Measurements from ENCODE around the gene MGAM2. TPM values are rescaled to one million over a fixed set of nuclear protein-coding genes. Genes with fewer than 3 reads are reported as not detected.

Gene MGAM2
- total RNA-seq, 2 experiments from 2014 or later, result not detected

DNA sequence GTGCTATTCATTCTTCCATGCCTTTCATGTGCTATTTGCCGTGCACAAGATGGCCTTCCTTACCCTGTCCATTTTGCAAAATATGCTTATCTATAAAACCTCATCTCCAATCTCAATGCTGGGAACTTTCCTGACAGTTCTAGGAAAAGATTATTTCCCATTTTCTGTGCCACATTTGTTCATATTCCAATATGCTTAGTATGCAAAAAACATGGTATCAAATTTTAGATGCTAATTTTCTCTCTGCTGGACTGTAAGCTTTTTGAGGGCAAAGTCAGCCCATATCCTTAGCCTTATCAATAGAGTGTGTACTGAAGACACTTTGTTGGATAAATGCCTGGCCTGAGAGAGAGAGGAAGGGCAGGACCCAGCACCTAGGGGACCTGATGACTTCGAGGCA lies 39.4 kb downstream of the MGAM2 start:
- Mint-ChIP-seq H3K4me3 (no peak overlapping the region), H3K27ac (no peak overlapping the region), H3K4me1 (no peaks in the 10 kb centered on the region), H3K9me3 (ENCODE audit: low read depth) (no peaks in the 10 kb centered on the region), H3K36me3 (ENCODE audit: low read depth) (no peaks in the 10 kb centered on the region), H3K27me3 (peaks cover 6% of the 10 kb centered on the region)
- ChIA-PET CTCF (no interaction called here), POLR2A (no interaction called here)
- ATAC-seq (no peak), DNase-seq (no peak)
- intact Hi-C loops (cut with DNase I, micrococcal nuclease), result no loop called here

DNA sequence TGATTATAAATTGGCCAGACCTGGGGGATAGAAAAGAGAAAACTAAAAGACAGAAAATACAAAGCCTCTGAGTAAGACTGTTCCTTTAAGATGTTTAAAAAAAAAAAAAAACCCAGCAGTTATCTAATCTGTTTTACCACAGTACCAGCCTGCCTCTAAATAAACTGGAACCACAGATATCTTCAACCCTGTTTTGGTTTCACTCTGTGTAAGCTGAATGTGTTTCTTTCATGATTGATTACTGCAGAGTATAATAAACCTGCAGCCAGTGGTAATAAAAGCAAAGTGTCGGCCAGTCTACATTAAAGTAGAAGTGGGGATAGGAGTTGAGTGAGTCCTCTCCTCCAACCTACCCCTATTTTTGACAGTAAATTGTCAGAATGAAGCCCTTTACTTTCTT lies 40.6 kb downstream of the MGAM2 start:
- POLR2A ChIA-PET, result no interaction called here
- Mint-ChIP-seq H3K36me3 (ENCODE audit: low read depth) (no peaks in the 10 kb centered on the region), H3K9me3 (ENCODE audit: low read depth) (no peaks in the 10 kb centered on the region), H3K4me1 (no peaks in the 10 kb centered on the region), H3K27me3 (peaks cover 6% of the 10 kb centered on the region), H3K4me3 (no peak overlapping the region), H3K27ac (no peak overlapping the region)
- intact Hi-C loops (cut with DNase I, micrococcal nuclease), result no loop called here
- CTCF ChIA-PET, result interaction anchor here (0.8 kb wide), 1 partner anchor 177 kb away, joined by 3 read pairs; no protein-coding TSS in a partner anchor
- DNase-seq (no peak), ATAC-seq (no peak)

DNA sequence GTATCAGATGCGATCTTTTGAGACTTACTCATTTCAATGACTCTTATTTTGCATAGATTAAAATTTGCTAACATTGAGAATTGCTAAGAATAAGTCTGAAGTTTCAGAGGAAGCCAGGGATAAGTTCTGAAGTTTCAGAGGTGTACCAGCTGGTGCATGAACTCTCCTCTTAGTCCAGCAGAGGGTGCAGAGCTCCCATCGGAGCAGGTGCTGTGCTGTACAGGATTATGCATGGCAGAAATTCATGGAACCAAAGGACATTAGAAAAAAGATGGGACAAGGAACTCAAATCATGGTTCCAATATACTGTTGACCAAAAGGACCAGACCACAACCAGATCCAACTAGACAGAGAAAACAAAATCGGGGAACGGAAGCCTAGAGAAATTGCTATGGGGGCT lies 41.9 kb downstream of the MGAM2 start:
- Mint-ChIP-seq H3K27me3 (peaks cover under 1% of the 10 kb centered on the region), H3K36me3 (ENCODE audit: low read depth) (no peaks in the 10 kb centered on the region), H3K4me3 (no peak overlapping the region), H3K27ac (no peak overlapping the region), H3K9me3 (ENCODE audit: low read depth) (no peaks in the 10 kb centered on the region), H3K4me1 (no peaks in the 10 kb centered on the region)
- DNase-seq (no peak), ATAC-seq (no peak)
- ChIA-PET POLR2A (no interaction called here), CTCF (interaction anchor here (0.6 to 0.7 kb wide), 2 partner anchors 43 to 1341 kb away, joined by 3 read pairs; no protein-coding TSS in a partner anchor)
- intact Hi-C loops (cut with DNase I, micrococcal nuclease), result no loop called here

DNA sequence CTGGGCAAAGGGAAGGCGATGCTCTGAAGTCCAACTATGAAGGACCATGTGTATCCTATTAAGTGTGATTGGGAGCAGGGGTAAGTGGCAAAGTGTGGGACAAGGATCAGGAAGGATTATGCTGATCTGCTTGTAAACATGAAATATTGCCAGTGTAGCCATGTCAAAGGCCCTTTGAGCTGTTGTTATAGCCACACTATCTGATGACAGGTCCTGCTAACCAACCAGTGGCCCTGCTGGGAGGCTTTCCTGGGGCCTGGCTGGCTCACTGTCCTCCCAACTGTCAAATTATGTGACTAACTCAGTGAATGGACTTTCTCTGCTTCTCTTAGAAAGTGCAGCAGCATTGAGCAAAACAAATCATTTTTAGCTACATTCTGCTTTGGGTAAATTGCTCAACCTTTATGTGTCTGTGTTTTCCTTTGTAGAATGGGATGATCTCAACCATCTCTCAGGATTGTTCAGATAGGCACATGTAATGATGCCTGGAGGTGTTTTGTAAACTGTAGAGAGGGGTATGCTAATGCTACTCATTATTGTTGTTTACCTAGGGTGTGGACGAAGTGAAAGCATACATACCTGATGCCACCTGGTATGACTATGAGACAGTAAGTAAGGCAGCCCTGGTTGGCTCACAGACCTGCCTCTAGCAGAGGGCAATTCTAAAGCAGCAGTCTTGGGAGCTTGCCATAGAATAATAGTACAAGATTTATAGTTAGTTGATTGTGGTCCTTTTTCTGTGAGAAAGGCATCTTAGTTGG lies 47.4 kb downstream of the MGAM2 start:
- POLR2A ChIA-PET, result no interaction called here
- intact Hi-C loops (cut with DNase I, micrococcal nuclease), result no loop called here
- ATAC-seq, result no peak
- H3K27me3 Mint-ChIP-seq, result peaks cover 2% of the 10 kb centered on the region
- H3K4me3 Mint-ChIP-seq, result no peak overlapping the region
- H3K9me3 Mint-ChIP-seq (ENCODE audit: low read depth), result no peaks in the 10 kb centered on the region
- H3K36me3 Mint-ChIP-seq (ENCODE audit: low read depth), result no peaks in the 10 kb centered on the region
- CTCF ChIA-PET, result no interaction called here
- DNase-seq, result no peak
- no peak overlapping the region for H3K27ac Mint-ChIP-seq
- no peaks in the 10 kb centered on the region for H3K4me1 Mint-ChIP-seq

DNA sequence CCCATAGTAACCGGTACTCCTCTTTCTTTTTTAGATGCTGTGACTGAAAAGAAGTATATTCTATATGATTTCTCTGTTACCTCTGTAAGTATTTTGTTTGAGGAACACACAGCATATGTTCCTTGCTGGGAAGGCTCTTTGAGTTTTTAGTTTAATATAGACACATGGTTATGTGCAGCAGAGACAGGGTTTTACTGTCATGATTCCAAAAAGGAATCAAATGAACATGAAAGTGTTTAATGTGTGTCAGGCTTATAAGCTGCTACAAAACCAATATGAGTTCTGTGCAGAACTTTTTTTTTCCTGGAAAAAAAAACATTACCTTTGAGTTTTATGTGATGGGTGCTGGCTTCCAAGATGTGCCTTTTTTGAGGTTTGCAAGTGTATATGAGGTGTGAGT lies 50.4 kb downstream of the MGAM2 start:
- Mint-ChIP-seq H3K4me3 (no peak overlapping the region), H3K27me3 (peaks cover 3% of the 10 kb centered on the region), H3K9me3 (ENCODE audit: low read depth) (no peaks in the 10 kb centered on the region), H3K27ac (no peak overlapping the region), H3K36me3 (ENCODE audit: low read depth) (no peaks in the 10 kb centered on the region), H3K4me1 (no peaks in the 10 kb centered on the region)
- no peak for DNase-seq
- ATAC-seq, result no peak
- ChIA-PET POLR2A (no interaction called here), CTCF (no interaction called here)
- intact Hi-C loops (cut with DNase I, micrococcal nuclease), result no loop called here

DNA sequence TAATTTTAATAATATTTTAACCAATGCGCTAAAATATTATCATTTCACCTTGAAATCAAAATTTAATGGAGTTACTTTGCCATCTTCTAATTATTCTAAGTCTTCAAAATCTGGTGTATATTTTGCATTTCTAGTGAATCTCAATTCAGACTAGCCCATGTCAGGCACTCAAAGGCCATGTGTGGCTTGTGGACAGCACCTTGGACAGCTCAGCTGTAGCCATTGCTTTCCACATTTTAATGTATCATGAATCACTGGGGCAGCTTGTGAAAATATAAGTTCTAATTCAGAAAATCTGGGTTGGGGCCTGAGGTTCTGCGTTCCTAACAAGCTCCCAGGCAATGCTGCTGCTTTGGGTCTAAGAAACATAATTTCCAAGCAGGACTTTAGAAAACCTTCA lies 57.2 kb downstream of the MGAM2 start:
- Mint-ChIP-seq H3K36me3 (ENCODE audit: low read depth) (no peaks in the 10 kb centered on the region), H3K27me3 (peaks cover 2% of the 10 kb centered on the region), H3K9me3 (ENCODE audit: low read depth) (no peaks in the 10 kb centered on the region), H3K4me3 (no peak overlapping the region), H3K27ac (no peak overlapping the region), H3K4me1 (no peaks in the 10 kb centered on the region)
- DNase-seq (no peak), ATAC-seq (no peak)
- intact Hi-C loops (cut with DNase I, micrococcal nuclease), result no loop called here
- ChIA-PET CTCF (no interaction called here), POLR2A (no interaction called here)

DNA sequence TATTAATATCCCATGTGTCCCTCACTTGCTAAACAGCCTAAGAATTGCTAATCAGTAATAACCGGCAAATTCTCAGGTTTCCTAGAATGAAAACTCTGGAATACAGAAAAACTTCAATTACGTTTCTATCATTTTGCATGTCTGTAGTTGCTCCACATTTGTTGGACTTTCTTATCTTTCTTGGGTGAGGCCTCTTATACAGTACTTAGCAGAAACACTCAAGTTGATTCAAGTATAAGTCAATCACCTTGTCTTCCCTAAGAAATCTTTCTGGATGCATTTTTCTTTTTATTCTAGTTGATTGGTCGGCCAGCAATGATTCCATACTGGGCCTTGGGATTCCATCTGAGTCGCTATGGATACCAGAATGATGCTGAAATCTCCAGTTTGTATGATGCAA lies 61.4 kb downstream of the MGAM2 start:
- Mint-ChIP-seq H3K36me3 (ENCODE audit: low read depth) (no peaks in the 10 kb centered on the region), H3K4me3 (no peak overlapping the region), H3K27ac (no peak overlapping the region), H3K9me3 (ENCODE audit: low read depth) (no peaks in the 10 kb centered on the region), H3K27me3 (peaks cover 2% of the 10 kb centered on the region), H3K4me1 (peaks cover 3% of the 10 kb centered on the region)
- CTCF ChIA-PET, result no interaction called here
- ATAC-seq, result no peak
- intact Hi-C loops (cut with DNase I, micrococcal nuclease), result no loop called here
- POLR2A ChIA-PET, result no interaction called here
- DNase-seq, result no peak

DNA sequence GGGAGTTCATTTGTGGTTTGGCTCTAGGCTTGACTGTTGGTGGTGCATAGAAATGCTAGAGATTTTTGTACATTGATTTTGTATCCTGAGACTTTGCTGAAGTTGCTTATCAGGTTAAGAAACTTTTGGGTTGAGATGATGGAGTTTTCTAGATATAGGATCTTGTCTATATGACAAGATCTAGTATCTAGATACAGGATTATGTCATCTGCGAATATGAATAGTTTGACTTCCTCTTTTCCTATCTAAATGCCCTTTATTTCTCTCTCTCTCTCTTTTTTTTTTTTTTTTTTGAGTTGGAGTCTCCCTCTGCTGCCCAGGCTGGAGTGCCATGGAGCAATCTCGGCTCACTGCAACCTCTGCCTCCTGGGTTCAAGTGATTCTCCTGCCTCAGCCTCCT lies 62.9 kb downstream of the MGAM2 start:
- POLR2A ChIA-PET, result no interaction called here
- ATAC-seq (no peak), DNase-seq (no peak)
- Mint-ChIP-seq H3K9me3 (ENCODE audit: low read depth) (no peaks in the 10 kb centered on the region), H3K4me3 (no peak overlapping the region), H3K36me3 (ENCODE audit: low read depth) (no peaks in the 10 kb centered on the region), H3K4me1 (peaks cover 5% of the 10 kb centered on the region), H3K27me3 (peaks cover 2% of the 10 kb centered on the region), H3K27ac (no peak overlapping the region)
- CTCF ChIA-PET, result no interaction called here
- intact Hi-C loops (cut with DNase I, micrococcal nuclease), result no loop called here

DNA sequence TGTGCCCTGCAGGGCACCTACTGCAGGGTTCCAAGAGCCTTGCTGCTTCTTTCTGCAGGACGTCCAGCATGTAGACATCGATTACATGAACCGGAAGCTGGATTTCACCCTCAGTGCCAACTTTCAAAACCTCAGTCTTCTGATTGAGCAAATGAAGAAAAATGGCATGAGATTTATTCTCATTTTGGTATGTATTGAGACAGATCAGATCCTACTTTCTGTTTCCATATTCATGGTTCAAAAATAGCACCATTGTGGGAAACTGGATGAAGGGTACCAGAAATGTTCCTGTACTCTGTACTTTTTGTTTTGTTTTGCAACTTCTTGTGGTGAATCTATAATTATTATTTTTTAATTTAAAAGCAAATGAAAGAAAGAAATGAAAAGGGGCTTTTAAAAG lies 64.1 kb downstream of the MGAM2 start:
- H3K27ac Mint-ChIP-seq, result no peak overlapping the region
- no peak overlapping the region for H3K4me3 Mint-ChIP-seq
- POLR2A ChIA-PET, result no interaction called here
- H3K36me3 Mint-ChIP-seq (ENCODE audit: low read depth), result no peaks in the 10 kb centered on the region
- intact Hi-C loops (cut with DNase I, micrococcal nuclease), result no loop called here
- peaks cover 5% of the 10 kb centered on the region for H3K4me1 Mint-ChIP-seq
- H3K27me3 Mint-ChIP-seq, result peaks cover 2% of the 10 kb centered on the region
- CTCF ChIA-PET, result no interaction called here
- no peaks in the 10 kb centered on the region for H3K9me3 Mint-ChIP-seq (ENCODE audit: low read depth)
- no peak for ATAC-seq
- no peak for DNase-seq

DNA sequence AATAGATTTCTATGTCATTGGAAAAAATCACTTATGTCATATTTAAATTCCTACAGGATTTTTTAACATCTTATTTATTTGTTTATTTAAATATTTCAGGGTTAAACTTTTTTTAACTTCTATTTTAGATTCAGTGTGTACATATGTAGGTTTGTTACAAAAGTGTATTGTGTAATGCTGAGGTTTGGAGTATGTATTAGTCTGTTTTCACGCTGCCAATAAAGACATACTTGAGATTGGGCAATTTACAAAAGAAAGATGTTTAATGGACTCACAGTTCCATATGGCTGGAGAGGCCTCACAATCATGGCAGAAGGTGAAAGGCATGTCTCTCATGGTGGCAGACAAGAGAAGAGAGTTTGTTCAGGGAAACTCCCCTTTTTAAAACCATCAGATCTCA lies 65.4 kb downstream of the MGAM2 start:
- H3K4me1 Mint-ChIP-seq, result peaks cover 5% of the 10 kb centered on the region
- DNase-seq (no peak), ATAC-seq (no peak)
- ChIA-PET CTCF (no interaction called here), POLR2A (no interaction called here)
- no peak overlapping the region for H3K4me3 Mint-ChIP-seq
- H3K27me3 Mint-ChIP-seq, result peaks cover 2% of the 10 kb centered on the region
- H3K36me3 Mint-ChIP-seq (ENCODE audit: low read depth), result no peaks in the 10 kb centered on the region
- no peaks in the 10 kb centered on the region for H3K9me3 Mint-ChIP-seq (ENCODE audit: low read depth)
- H3K27ac Mint-ChIP-seq, result no peak overlapping the region
- intact Hi-C loops (cut with DNase I, micrococcal nuclease), result no loop called here

DNA sequence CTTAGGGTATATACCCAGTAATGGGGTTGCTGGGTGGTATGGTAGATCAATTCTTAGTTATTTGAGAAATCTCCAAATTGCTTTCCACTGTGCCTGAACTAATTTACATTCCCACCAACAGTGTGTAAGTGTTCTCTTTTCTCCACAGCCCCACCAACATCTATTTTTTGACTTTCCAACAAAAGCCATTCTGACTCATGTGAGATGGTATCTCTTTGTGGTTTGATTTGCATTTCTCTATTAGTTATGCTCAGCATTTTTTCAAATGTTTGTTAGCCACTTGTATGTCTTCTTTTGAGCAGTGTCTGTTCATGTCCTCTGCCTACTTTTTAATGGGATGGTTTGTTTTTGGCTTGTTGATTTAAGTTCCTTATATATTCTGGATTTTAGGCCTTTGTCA lies 66.4 kb downstream of the MGAM2 start:
- ATAC-seq, result no peak
- POLR2A ChIA-PET, result no interaction called here
- Mint-ChIP-seq H3K36me3 (ENCODE audit: low read depth) (no peaks in the 10 kb centered on the region), H3K4me1 (peaks cover 5% of the 10 kb centered on the region), H3K27me3 (peaks cover 2% of the 10 kb centered on the region), H3K27ac (no peak overlapping the region), H3K9me3 (ENCODE audit: low read depth) (no peaks in the 10 kb centered on the region), H3K4me3 (no peak overlapping the region)
- intact Hi-C loops (cut with DNase I, micrococcal nuclease), result no loop called here
- CTCF ChIA-PET, result no interaction called here
- DNase-seq, result no peak

DNA sequence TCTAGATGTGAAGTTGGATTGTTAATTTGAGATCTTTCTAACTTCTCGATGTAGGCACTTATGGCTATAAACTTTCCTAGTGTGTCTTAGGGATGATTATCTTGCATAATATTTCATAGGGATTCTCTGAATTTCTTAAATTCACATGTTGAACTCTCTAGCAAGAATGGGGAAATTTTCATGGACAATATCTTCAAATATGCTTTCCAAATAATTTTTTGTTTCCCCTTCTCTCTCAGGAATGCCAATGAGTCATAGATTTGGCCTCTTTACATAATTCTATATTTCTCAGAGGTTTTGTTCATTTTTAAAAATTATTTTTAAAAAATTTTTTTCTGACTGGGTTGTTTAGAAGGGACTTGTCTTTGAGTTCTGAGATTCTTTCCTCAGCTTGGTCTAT lies 68.9 kb downstream of the MGAM2 start:
- ChIA-PET CTCF (no interaction called here), POLR2A (no interaction called here)

DNA sequence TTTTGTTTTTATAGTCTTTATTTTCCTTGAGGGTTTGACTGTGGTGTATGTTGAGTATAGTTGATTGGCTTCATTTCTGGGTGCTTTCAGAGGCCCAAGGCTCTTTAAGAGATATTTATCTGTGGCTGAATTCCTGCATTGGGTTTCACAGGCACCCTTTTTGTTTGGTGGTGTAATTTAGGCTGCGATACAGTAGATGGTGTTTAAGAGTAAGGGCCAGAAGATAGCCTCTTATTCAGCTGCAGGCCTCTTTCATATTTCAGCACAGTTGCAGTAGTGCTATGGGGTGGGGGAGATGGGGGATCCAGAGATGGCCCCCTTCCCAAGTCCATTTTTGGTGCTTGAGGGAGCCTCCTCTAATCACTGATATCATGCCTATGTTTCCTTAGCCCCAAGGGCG lies 69.7 kb downstream of the MGAM2 start:
- H3K9me3 Mint-ChIP-seq (ENCODE audit: low read depth), result no peaks in the 10 kb centered on the region
- H3K27me3 Mint-ChIP-seq, result peaks cover 4% of the 10 kb centered on the region
- DNase-seq (no peak), ATAC-seq (no peak)
- POLR2A ChIA-PET, result no interaction called here
- CTCF ChIA-PET, result interaction anchor here (0.8 kb wide), 1 partner anchor 206 kb away, joined by 3 read pairs; no protein-coding TSS in a partner anchor
- H3K27ac Mint-ChIP-seq, result no peak overlapping the region
- peaks cover 5% of the 10 kb centered on the region for H3K4me1 Mint-ChIP-seq
- H3K4me3 Mint-ChIP-seq, result no peak overlapping the region
- H3K36me3 Mint-ChIP-seq (ENCODE audit: low read depth), result no peaks in the 10 kb centered on the region
- intact Hi-C loops (cut with DNase I, micrococcal nuclease), result no loop called here

More for the DNA sequence above, 68.9 kb downstream of the MGAM2 start:
- peaks cover 4% of the 10 kb centered on the region for H3K27me3 Mint-ChIP-seq
- H3K9me3 Mint-ChIP-seq (ENCODE audit: low read depth), result no peaks in the 10 kb centered on the region
- no peak for DNase-seq
- H3K36me3 Mint-ChIP-seq (ENCODE audit: low read depth), result no peaks in the 10 kb centered on the region
- no peak for ATAC-seq
- no peak overlapping the region for H3K27ac Mint-ChIP-seq
- peaks cover 5% of the 10 kb centered on the region for H3K4me1 Mint-ChIP-seq
- no peak overlapping the region for H3K4me3 Mint-ChIP-seq
- intact Hi-C loops (cut with DNase I, micrococcal nuclease), result no loop called here
